ENCODE measurements around the gene TTLL11.

GRCh38 chr9:121979736-121980135 is 113.4 kb downstream of the TTLL11 start:
- no peak for TF ChIP-seq CTCF (IDR thresholded peaks at IDR 0.05)
- TF ChIP-seq POLR2A (IDR thresholded peaks at IDR 0.05; ENCODE audit: low read depth) = no peak
- no peak for TF ChIP-seq EP300 (IDR thresholded peaks at IDR 0.05)
- TF ChIP-seq POLR2AphosphoS5 (IDR thresholded peaks at IDR 0.05) = no peak

Data from esophagus muscularis mucosa (tissue), 4 donors.